Measurements from ENCODE around the gene TCF7L1. TPM values are rescaled to one million over a fixed set of nuclear protein-coding genes. Genes with fewer than 3 reads are reported as not detected.

Gene TCF7L1
- total and polyA plus RNA-seq, 9 of the 15 experiments (the other 6 are each of a cell fraction or from before 2014, with no cell fraction given): 0.03 to 0.11 (median 0.07) TPM; not detected in 5

DNA sequence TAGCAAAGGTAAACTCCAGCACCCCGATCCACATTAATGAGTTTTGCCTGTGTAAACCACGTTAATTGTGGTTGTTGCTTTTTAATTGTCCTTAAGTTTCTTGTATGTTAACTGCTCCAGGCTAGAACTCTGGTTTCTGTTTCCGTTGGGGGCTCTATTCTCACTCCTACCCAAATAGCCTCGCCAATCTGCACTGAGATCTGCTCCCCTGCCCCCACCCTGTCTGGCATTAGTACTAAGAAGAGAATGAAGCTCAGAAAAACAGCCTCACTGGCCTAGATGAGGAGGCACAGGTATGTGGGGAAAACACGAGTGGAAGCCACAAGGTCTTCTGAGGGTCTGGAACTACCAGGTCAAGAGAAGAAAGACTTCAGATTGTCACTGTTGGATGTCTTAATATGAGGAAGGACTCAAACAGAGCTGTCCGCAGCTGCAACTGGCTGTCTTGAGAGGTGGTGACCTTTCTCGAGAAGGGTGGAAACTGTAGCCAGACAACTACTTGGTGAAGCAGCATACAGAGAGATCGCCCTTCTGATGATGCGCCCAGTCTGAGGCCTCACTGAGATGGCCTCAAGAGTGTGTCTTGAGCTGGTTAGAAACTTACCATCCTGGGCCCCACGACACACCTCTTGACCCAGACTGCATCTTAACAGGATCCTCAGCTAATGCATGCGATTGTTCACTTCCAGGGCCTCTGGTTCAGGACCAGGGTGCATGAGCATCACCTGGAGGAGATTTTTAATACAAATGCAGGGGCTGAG lies 121.5 kb downstream of the TCF7L1 start:
- H4K20me1 ChIP-seq (replicated peaks; ENCODE audit: control insufficient read depth, insufficient read depth, low read length): no peaks in the 10 kb centered on the region
- H3K4me3 ChIP-seq: no peak overlapping the region
- ChIA-PET POLR2A (interaction anchor here (0.9 kb wide), 1 partner anchor 75 kb away, joined by 5 read pairs; no protein-coding TSS in a partner anchor), CTCF (ENCODE audit: low intra/inter-chr PET ratio) (no interaction called here)
- H3K79me2 ChIP-seq (ENCODE audit: control insufficient read depth, insufficient read depth, low read length): no peaks in the 10 kb centered on the region
- intact Hi-C loops (cut with micrococcal nuclease) (no loop called here), in situ Hi-C loops (cut with MboI) (no loop called here)
- H2AFZ ChIP-seq (ENCODE audit: low read depth, low read length): no peak overlapping the region
- FAIRE-seq (peak; percentile 19), DNase-seq (ENCODE audit: extremely low read depth in 1 of 4, low spot score in 3 of 4) (no peak), ATAC-seq (no peak)
- H3K9ac ChIP-seq (ENCODE audit: insufficient read depth in 1 of 2, low read depth in 2 of 2, low read length in 2 of 2): no peak overlapping the region
- peaks cover 26 to 71% of the 10 kb centered on the region in 2 experiments; a peak in 4 of 5 replicates for H3K27me3 ChIP-seq (ENCODE audit: control insufficient read depth in 2 of 2, insufficient read depth in 2 of 2, low read length in 2 of 2)
- under 1% methylated on average over 11 of the region's 11 CpGs for WGBS (ENCODE audit: insufficient coverage, low coverage, missing lambda C conversion rate)
- H3K9me3 ChIP-seq (replicated peaks; ENCODE audit: control insufficient read depth, insufficient read depth, low read depth, low read length): no peaks in the 10 kb centered on the region
- H3K36me3 ChIP-seq (ENCODE audit: control insufficient read depth, insufficient read depth, low read length): no peaks in the 10 kb centered on the region
- no peaks in the 10 kb centered on the region for H3K9me1 ChIP-seq (ENCODE audit: control insufficient read depth, insufficient read depth, low read length)
- no peak overlapping the region for H3K27ac ChIP-seq (ENCODE audit: extremely low read depth, low read depth, low read length)
- H3K4me1 ChIP-seq (replicated peaks in 1 of 2; ENCODE audit: control insufficient read depth in 2 of 2, insufficient read depth in 2 of 2, low read length in 2 of 2): 0 out of 5 replicates have a peak, but pooled peaks cover 0 to 3% of the 10 kb centered on the region in 2 experiments
- BruUV-seq (replicated peaks): no TSS peak
- TF ChIP-seq, protein P1, sequence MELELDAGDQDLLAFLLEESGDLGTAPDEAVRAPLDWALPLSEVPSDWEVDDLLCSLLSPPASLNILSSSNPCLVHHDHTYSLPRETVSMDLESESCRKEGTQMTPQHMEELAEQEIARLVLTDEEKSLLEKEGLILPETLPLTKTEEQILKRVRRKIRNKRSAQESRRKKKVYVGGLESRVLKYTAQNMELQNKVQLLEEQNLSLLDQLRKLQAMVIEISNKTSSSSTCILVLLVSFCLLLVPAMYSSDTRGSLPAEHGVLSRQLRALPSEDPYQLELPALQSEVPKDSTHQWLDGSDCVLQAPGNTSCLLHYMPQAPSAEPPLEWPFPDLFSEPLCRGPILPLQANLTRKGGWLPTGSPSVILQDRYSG (tag; conservative IDR thresholded peaks at IDR 0.05; ENCODE audit: low read depth): no peak
- TF ChIP-seq SMARCA5 (IDR thresholded peaks at IDR 0.05): no peak
- TF ChIP-seq ZNF695 (CRISPR knock-in tag; IDR thresholded peaks at IDR 0.05): no peak
- no peak for TF ChIP-seq ZNF444 (CRISPR knock-in tag; IDR thresholded peaks at IDR 0.05)
- no peak for TF ChIP-seq HDAC1 (IDR thresholded peaks at IDR 0.05)
- no peak for TF ChIP-seq HMG20A (CRISPR knock-in tag; conservative IDR thresholded peaks at IDR 0.05)
- no peak overlapping the region for H3K4me2 ChIP-seq (ENCODE audit: insufficient read depth, low read length)

Data from K562 (cell line).